Stomach (tissue), 4 donors: ENCODE data around the gene PYDC2.

ENCODE experiments used
- EP300 ChIP-seq: sonication (generic); formaldehyde crosslinking; IDR thresholded peaks from one replicate; pipeline ENCODE4 v1.6.1; 2017; ENCODE audit warnings: antibody characterized with exemption
- POLR2A ChIP-seq, 4 donors: fragments of 450-650 bp; IDR thresholded peaks; one replicate each; pipeline ENCODE4 v1.6.1; 2016; ENCODE audit warnings: antibody characterized with exemption in 4 of 4, control low read depth in 2 of 4, mild to moderate bottlenecking in 1 of 4, moderate library complexity in 1 of 4
- POLR2AphosphoS5 ChIP-seq, 3 donors: sonication (generic); formaldehyde crosslinking; IDR thresholded peaks; one replicate each; pipeline ENCODE4 v1.6.1; 2016; ENCODE audit warnings: antibody characterized with exemption in 3 of 3
- TF ChIP-seq, protein P1 (sequence below), 7 experiments: fragments of 450-650 bp in 4 of 7; fragments of 200-600 bp in 3 of 7; sonication (generic) in 3 of 7; IDR thresholded peaks; one replicate each; pipeline ENCODE4 v1.5.1; 2016 to 2019; ENCODE audit warnings: antibody characterized with exemption in 7 of 7, control low read depth in 2 of 7, mild to moderate bottlenecking in 1 of 7

- TF ChIP-seq EP300: no peak
- TF ChIP-seq, protein P1, sequence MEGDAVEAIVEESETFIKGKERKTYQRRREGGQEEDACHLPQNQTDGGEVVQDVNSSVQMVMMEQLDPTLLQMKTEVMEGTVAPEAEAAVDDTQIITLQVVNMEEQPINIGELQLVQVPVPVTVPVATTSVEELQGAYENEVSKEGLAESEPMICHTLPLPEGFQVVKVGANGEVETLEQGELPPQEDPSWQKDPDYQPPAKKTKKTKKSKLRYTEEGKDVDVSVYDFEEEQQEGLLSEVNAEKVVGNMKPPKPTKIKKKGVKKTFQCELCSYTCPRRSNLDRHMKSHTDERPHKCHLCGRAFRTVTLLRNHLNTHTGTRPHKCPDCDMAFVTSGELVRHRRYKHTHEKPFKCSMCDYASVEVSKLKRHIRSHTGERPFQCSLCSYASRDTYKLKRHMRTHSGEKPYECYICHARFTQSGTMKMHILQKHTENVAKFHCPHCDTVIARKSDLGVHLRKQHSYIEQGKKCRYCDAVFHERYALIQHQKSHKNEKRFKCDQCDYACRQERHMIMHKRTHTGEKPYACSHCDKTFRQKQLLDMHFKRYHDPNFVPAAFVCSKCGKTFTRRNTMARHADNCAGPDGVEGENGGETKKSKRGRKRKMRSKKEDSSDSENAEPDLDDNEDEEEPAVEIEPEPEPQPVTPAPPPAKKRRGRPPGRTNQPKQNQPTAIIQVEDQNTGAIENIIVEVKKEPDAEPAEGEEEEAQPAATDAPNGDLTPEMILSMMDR (IDR thresholded peaks at IDR 0.05): no peak
- no peak for TF ChIP-seq POLR2AphosphoS5 (IDR thresholded peaks at IDR 0.05)
- no peak for TF ChIP-seq POLR2A (IDR thresholded peaks at IDR 0.05)
Measured at GRCh38 chr3:191476066-191476772, 15.3 kb downstream of the PYDC2 start.
